ENCODE measurements around the gene RNASE8.

The RNASE8 gene

GRCh38 chr14:21072781-21073339, 15.2 kb downstream of the RNASE8 start:
- DNase-seq (ENCODE audit: low read depth): no peak

GRCh38 chr14:21073921-21074320, 16.3 kb downstream of the RNASE8 start:
- no peak for DNase-seq (ENCODE audit: low read depth)

GRCh38 chr14:21074398-21075272, 17.0 kb downstream of the RNASE8 start:
- DNase-seq (ENCODE audit: low read depth): no peak

GRCh38 chr14:21075719-21076437, 18.3 kb downstream of the RNASE8 start:
- no peak for DNase-seq (ENCODE audit: low read depth)

- no peak for DNase-seq (ENCODE audit: low read depth)
These were observed 20.1 kb downstream of the RNASE8 start for GRCh38 chr14:21077672-21078071.

- DNase-seq (ENCODE audit: low read depth): no peak
These were observed 20.7 kb downstream of the RNASE8 start for GRCh38 chr14:21078287-21078686.

- DNase-seq (ENCODE audit: low read depth): no peak
These were observed 21.1 kb downstream of the RNASE8 start for GRCh38 chr14:21078726-21079125.

- no peak for DNase-seq (ENCODE audit: low read depth)
These were observed 24.0 kb downstream of the RNASE8 start for GRCh38 chr14:21081521-21082142.

GRCh38 chr14:21083565-21084325, 26.1 kb downstream of the RNASE8 start:
- no peak for DNase-seq (ENCODE audit: low read depth)

- no peak for DNase-seq (ENCODE audit: low read depth)
These were observed 26.8 kb downstream of the RNASE8 start for GRCh38 chr14:21084396-21084795.

- DNase-seq (ENCODE audit: low read depth): no peak
These were observed 27.6 kb downstream of the RNASE8 start for GRCh38 chr14:21084998-21085853.

- no peak for DNase-seq (ENCODE audit: low read depth)
These were observed 29.3 kb downstream of the RNASE8 start for GRCh38 chr14:21086908-21087293.

- DNase-seq (ENCODE audit: low read depth): no peak
These were observed 29.9 kb downstream of the RNASE8 start for GRCh38 chr14:21087294-21088091.

GRCh38 chr14:21088687-21089086, 31.1 kb downstream of the RNASE8 start:
- DNase-seq (ENCODE audit: low read depth): no peak

GRCh38 chr14:21089271-21089670, 31.6 kb downstream of the RNASE8 start:
- DNase-seq (ENCODE audit: low read depth): no peak

- no peak for DNase-seq (ENCODE audit: low read depth)
These were observed 32.2 kb downstream of the RNASE8 start for GRCh38 chr14:21089877-21090193.

- DNase-seq (ENCODE audit: low read depth): no peak
These were observed 32.7 kb downstream of the RNASE8 start for GRCh38 chr14:21090194-21090939.

GRCh38 chr14:21090940-21091663, 33.5 kb downstream of the RNASE8 start:
- no peak for DNase-seq (ENCODE audit: low read depth)

GRCh38 chr14:21091821-21092272, 34.2 kb downstream of the RNASE8 start:
- no peak for DNase-seq (ENCODE audit: low read depth)
